ENCODE data around the gene NPPC.

NPPC gene

DNA sequence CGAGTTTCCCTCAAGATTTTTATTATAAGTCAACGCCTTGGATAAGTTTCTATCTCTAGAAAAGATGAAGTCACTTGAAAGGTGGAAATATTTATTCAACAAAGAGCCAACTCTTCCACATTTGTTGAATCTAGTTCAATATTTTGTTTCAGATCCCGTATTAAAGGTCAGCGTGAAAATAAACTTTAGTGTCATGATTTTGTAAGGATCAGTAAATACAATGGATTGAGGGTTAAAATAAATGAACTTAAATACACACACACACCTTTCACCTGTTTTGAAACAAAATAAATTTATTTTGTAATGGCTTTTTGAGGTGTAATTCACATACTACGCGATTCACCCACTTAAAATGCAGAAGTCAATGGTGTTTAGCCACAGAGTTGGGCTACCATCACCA is 16.0 kb upstream of the NPPC start:
- no peak for ATAC-seq
- TF ChIP-seq OSR1 (CRISPR knock-in tag; IDR thresholded peaks at IDR 0.05), result no peak
- TF ChIP-seq ZNF565 (CRISPR knock-in tag; conservative IDR thresholded peaks at IDR 0.05; ENCODE audit: low read depth), result no peak
- no peak for TF ChIP-seq ZFP3 (CRISPR knock-in tag; IDR thresholded peaks at IDR 0.05)
- no peak for TF ChIP-seq ZC3H10 (CRISPR knock-in tag; IDR thresholded peaks at IDR 0.05)
- TF ChIP-seq GLIS3 (CRISPR knock-in tag; IDR thresholded peaks at IDR 0.05), result no peak
- no peak for TF ChIP-seq ARNTL (CRISPR knock-in tag; IDR thresholded peaks at IDR 0.05; ENCODE audit: borderline replicate concordance, low read depth)
- TF ChIP-seq ZNF70 (CRISPR knock-in tag; IDR thresholded peaks at IDR 0.05), result no peak
- TF ChIP-seq ESRRG (CRISPR knock-in tag; IDR thresholded peaks at IDR 0.05), result no peak
- no peak for TF ChIP-seq ZNF8 (CRISPR knock-in tag; IDR thresholded peaks at IDR 0.05)
- TF ChIP-seq, protein P1, sequence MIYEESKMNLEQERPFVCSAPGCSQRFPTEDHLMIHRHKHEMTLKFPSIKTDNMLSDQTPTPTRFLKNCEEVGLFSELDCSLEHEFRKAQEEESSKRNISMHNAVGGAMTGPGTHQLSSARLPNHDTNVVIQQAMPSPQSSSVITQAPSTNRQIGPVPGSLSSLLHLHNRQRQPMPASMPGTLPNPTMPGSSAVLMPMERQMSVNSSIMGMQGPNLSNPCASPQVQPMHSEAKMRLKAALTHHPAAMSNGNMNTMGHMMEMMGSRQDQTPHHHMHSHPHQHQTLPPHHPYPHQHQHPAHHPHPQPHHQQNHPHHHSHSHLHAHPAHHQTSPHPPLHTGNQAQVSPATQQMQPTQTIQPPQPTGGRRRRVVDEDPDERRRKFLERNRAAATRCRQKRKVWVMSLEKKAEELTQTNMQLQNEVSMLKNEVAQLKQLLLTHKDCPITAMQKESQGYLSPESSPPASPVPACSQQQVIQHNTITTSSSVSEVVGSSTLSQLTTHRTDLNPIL (CRISPR knock-in tag; IDR thresholded peaks at IDR 0.05; ENCODE audit: low read depth), result no peak
- TF ChIP-seq, protein P2, sequence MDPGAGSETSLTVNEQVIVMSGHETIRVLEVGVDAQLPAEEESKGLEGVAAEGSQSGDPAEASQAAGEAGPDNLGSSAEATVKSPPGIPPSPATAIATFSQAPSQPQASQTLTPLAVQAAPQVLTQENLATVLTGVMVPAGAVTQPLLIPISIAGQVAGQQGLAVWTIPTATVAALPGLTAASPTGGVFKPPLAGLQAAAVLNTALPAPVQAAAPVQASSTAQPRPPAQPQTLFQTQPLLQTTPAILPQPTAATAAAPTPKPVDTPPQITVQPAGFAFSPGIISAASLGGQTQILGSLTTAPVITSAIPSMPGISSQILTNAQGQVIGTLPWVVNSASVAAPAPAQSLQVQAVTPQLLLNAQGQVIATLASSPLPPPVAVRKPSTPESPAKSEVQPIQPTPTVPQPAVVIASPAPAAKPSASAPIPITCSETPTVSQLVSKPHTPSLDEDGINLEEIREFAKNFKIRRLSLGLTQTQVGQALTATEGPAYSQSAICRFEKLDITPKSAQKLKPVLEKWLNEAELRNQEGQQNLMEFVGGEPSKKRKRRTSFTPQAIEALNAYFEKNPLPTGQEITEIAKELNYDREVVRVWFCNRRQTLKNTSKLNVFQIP (CRISPR knock-in tag; IDR thresholded peaks at IDR 0.05; ENCODE audit: borderline replicate concordance, low read depth), result no peak
- TF ChIP-seq ZFP30 (CRISPR knock-in tag; IDR thresholded peaks at IDR 0.05), result no peak
- no peak for TF ChIP-seq ISL1 (CRISPR knock-in tag; IDR thresholded peaks at IDR 0.05)
- TF ChIP-seq, protein P3, sequence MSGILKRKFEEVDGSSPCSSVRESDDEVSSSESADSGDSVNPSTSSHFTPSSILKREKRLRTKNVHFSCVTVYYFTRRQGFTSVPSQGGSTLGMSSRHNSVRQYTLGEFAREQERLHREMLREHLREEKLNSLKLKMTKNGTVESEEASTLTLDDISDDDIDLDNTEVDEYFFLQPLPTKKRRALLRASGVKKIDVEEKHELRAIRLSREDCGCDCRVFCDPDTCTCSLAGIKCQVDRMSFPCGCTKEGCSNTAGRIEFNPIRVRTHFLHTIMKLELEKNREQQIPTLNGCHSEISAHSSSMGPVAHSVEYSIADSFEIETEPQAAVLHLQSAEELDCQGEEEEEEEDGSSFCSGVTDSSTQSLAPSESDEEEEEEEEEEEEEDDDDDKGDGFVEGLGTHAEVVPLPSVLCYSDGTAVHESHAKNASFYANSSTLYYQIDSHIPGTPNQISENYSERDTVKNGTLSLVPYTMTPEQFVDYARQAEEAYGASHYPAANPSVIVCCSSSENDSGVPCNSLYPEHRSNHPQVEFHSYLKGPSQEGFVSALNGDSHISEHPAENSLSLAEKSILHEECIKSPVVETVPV (CRISPR knock-in tag; IDR thresholded peaks at IDR 0.05), result no peak
- TF ChIP-seq, protein P4, sequence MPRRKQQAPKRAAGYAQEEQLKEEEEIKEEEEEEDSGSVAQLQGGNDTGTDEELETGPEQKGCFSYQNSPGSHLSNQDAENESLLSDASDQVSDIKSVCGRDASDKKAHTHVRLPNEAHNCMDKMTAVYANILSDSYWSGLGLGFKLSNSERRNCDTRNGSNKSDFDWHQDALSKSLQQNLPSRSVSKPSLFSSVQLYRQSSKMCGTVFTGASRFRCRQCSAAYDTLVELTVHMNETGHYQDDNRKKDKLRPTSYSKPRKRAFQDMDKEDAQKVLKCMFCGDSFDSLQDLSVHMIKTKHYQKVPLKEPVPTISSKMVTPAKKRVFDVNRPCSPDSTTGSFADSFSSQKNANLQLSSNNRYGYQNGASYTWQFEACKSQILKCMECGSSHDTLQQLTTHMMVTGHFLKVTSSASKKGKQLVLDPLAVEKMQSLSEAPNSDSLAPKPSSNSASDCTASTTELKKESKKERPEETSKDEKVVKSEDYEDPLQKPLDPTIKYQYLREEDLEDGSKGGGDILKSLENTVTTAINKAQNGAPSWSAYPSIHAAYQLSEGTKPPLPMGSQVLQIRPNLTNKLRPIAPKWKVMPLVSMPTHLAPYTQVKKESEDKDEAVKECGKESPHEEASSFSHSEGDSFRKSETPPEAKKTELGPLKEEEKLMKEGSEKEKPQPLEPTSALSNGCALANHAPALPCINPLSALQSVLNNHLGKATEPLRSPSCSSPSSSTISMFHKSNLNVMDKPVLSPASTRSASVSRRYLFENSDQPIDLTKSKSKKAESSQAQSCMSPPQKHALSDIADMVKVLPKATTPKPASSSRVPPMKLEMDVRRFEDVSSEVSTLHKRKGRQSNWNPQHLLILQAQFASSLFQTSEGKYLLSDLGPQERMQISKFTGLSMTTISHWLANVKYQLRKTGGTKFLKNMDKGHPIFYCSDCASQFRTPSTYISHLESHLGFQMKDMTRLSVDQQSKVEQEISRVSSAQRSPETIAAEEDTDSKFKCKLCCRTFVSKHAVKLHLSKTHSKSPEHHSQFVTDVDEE (CRISPR knock-in tag; IDR thresholded peaks at IDR 0.05), result no peak
- TF ChIP-seq TOX (CRISPR knock-in tag; IDR thresholded peaks at IDR 0.05; ENCODE audit: borderline replicate concordance), result no peak
- no peak for TF ChIP-seq BACH2 (CRISPR knock-in tag; IDR thresholded peaks at IDR 0.05; ENCODE audit: borderline replicate concordance)

DNA sequence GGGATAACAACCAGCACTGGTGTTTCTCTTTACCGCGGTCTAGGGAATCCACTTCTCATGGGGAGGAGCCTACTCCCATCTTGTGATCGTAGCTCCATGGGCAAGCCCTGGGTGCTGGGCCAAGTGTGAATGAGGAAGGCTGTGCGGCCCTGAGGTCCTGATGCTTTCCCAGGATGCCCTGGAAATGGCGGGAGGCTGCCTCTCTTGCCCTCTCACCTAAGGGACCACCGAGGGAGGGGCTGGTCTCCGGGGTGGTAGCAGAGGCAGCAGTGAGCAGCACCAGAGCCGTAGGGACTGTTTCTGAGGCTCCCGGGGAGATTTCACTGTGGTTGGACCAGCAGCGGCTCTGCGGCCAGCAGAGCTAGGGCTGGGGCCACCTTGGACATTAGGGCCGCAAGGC is 15.5 kb upstream of the NPPC start:
- TF ChIP-seq SNAI2 (CRISPR knock-in tag; IDR thresholded peaks at IDR 0.05) (no peak), TOX (CRISPR knock-in tag; IDR thresholded peaks at IDR 0.05; ENCODE audit: borderline replicate concordance) (no peak), ARNTL (CRISPR knock-in tag; IDR thresholded peaks at IDR 0.05; ENCODE audit: borderline replicate concordance, low read depth) (no peak)
- TF ChIP-seq, protein P4 (CRISPR knock-in tag; IDR thresholded peaks at IDR 0.05), result no peak
- ATAC-seq, result no peak

DNA sequence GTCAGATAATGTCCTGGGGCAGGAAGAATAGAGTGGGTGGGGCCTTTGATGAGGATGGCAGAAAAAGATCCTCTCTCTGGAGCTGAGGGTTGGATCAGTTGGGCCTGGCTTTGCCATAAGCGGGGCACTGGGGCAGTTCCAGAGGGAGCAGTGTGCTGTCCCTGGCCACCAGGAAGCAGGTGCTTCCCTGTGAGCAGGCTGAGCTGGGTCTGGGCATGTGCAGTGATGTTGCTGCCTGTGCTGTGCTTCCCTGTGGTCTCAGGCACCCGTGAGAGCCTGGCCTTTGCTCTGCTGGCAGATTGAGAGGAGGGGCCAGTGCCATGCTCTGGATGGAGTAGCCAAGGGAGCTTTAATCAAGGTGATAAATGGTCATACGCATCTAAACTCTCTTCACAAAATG is 14.6 kb upstream of the NPPC start:
- no peak for ATAC-seq
- TF ChIP-seq OSR1 (CRISPR knock-in tag; IDR thresholded peaks at IDR 0.05), result no peak
- TF ChIP-seq BACH2 (CRISPR knock-in tag; IDR thresholded peaks at IDR 0.05; ENCODE audit: borderline replicate concordance), result no peak
- TF ChIP-seq SNAI2 (CRISPR knock-in tag; IDR thresholded peaks at IDR 0.05), result no peak
- TF ChIP-seq, protein P4 (CRISPR knock-in tag; IDR thresholded peaks at IDR 0.05), result no peak
- TF ChIP-seq, protein P1 (CRISPR knock-in tag; IDR thresholded peaks at IDR 0.05; ENCODE audit: low read depth), result no peak
- no peak for TF ChIP-seq RARB (CRISPR knock-in tag; IDR thresholded peaks at IDR 0.05)
- TF ChIP-seq ZNF565 (CRISPR knock-in tag; conservative IDR thresholded peaks at IDR 0.05; ENCODE audit: low read depth), result no peak
- TF ChIP-seq, protein P2 (CRISPR knock-in tag; IDR thresholded peaks at IDR 0.05; ENCODE audit: borderline replicate concordance, low read depth), result no peak
- no peak for TF ChIP-seq PPARA (CRISPR knock-in tag; IDR thresholded peaks at IDR 0.05; ENCODE audit: borderline replicate concordance)
- no peak for TF ChIP-seq GLIS3 (CRISPR knock-in tag; IDR thresholded peaks at IDR 0.05)
- TF ChIP-seq ZFP3 (CRISPR knock-in tag; IDR thresholded peaks at IDR 0.05), result no peak
- no peak for TF ChIP-seq ZNF8 (CRISPR knock-in tag; IDR thresholded peaks at IDR 0.05)
- no peak for TF ChIP-seq CSDC2 (CRISPR knock-in tag; IDR thresholded peaks at IDR 0.05)

All from SK-N-SH treated with all-trans-retinoic acid at 6 μM for 48 hours (cell line).